Measurements from ENCODE around the gene PRUNE2.

GRCh38 chr9:76800901-76801300, 105.0 kb downstream of the PRUNE2 start:
- TF ChIP-seq SIN3A (IDR thresholded peaks at IDR 0.05; ENCODE audit: borderline replicate concordance, insufficient read depth, low read length) (no peak), FOXP2 (optimal IDR thresholded peaks at IDR 0.05; ENCODE audit: borderline replicate concordance, extremely low read depth, extremely low read length, insufficient read depth) (no peak), POLR2AphosphoS5 (IDR thresholded peaks at IDR 0.05; ENCODE audit: low read depth, low read length) (no peak)
- TF ChIP-seq, protein P1, sequence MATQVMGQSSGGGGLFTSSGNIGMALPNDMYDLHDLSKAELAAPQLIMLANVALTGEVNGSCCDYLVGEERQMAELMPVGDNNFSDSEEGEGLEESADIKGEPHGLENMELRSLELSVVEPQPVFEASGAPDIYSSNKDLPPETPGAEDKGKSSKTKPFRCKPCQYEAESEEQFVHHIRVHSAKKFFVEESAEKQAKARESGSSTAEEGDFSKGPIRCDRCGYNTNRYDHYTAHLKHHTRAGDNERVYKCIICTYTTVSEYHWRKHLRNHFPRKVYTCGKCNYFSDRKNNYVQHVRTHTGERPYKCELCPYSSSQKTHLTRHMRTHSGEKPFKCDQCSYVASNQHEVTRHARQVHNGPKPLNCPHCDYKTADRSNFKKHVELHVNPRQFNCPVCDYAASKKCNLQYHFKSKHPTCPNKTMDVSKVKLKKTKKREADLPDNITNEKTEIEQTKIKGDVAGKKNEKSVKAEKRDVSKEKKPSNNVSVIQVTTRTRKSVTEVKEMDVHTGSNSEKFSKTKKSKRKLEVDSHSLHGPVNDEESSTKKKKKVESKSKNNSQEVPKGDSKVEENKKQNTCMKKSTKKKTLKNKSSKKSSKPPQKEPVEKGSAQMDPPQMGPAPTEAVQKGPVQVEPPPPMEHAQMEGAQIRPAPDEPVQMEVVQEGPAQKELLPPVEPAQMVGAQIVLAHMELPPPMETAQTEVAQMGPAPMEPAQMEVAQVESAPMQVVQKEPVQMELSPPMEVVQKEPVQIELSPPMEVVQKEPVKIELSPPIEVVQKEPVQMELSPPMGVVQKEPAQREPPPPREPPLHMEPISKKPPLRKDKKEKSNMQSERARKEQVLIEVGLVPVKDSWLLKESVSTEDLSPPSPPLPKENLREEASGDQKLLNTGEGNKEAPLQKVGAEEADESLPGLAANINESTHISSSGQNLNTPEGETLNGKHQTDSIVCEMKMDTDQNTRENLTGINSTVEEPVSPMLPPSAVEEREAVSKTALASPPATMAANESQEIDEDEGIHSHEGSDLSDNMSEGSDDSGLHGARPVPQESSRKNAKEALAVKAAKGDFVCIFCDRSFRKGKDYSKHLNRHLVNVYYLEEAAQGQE (IDR thresholded peaks at IDR 0.05; ENCODE audit: insufficient read depth in 1 of 2, low read depth in 2 of 2, low read length in 2 of 2), result no peak
